ENCODE data around the gene KRCC1. TPM values are rescaled to one million over a fixed set of nuclear protein-coding genes. Genes with fewer than 3 reads are reported as not detected.

Gene KRCC1
- total and polyA plus RNA-seq, 9 of the 15 experiments (the other 6 are each of a cell fraction or from before 2014, with no cell fraction given), result 1.9 to 6.0 (median 2.2) TPM

DNA sequence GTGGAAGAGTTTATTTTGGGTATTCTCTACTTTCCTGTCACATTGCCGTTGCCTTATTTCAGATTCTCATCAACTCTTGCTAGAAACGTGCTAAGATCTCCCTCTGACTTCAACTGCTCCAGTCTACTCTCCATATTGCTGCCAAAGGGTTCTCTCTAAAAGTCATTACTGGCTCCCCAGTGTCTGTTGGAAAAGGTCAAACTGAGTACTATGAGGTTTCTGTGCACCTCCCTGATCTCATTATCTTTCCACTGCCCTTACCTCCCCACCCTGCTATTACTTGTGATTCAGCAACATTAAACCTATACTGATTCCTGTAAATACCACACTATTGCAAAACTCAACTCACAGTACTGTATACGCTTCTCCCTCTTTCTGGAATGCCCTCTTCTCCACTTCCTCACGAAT is 1.9 kb upstream of the KRCC1 start (continued):
- TF ChIP-seq, protein P1, sequence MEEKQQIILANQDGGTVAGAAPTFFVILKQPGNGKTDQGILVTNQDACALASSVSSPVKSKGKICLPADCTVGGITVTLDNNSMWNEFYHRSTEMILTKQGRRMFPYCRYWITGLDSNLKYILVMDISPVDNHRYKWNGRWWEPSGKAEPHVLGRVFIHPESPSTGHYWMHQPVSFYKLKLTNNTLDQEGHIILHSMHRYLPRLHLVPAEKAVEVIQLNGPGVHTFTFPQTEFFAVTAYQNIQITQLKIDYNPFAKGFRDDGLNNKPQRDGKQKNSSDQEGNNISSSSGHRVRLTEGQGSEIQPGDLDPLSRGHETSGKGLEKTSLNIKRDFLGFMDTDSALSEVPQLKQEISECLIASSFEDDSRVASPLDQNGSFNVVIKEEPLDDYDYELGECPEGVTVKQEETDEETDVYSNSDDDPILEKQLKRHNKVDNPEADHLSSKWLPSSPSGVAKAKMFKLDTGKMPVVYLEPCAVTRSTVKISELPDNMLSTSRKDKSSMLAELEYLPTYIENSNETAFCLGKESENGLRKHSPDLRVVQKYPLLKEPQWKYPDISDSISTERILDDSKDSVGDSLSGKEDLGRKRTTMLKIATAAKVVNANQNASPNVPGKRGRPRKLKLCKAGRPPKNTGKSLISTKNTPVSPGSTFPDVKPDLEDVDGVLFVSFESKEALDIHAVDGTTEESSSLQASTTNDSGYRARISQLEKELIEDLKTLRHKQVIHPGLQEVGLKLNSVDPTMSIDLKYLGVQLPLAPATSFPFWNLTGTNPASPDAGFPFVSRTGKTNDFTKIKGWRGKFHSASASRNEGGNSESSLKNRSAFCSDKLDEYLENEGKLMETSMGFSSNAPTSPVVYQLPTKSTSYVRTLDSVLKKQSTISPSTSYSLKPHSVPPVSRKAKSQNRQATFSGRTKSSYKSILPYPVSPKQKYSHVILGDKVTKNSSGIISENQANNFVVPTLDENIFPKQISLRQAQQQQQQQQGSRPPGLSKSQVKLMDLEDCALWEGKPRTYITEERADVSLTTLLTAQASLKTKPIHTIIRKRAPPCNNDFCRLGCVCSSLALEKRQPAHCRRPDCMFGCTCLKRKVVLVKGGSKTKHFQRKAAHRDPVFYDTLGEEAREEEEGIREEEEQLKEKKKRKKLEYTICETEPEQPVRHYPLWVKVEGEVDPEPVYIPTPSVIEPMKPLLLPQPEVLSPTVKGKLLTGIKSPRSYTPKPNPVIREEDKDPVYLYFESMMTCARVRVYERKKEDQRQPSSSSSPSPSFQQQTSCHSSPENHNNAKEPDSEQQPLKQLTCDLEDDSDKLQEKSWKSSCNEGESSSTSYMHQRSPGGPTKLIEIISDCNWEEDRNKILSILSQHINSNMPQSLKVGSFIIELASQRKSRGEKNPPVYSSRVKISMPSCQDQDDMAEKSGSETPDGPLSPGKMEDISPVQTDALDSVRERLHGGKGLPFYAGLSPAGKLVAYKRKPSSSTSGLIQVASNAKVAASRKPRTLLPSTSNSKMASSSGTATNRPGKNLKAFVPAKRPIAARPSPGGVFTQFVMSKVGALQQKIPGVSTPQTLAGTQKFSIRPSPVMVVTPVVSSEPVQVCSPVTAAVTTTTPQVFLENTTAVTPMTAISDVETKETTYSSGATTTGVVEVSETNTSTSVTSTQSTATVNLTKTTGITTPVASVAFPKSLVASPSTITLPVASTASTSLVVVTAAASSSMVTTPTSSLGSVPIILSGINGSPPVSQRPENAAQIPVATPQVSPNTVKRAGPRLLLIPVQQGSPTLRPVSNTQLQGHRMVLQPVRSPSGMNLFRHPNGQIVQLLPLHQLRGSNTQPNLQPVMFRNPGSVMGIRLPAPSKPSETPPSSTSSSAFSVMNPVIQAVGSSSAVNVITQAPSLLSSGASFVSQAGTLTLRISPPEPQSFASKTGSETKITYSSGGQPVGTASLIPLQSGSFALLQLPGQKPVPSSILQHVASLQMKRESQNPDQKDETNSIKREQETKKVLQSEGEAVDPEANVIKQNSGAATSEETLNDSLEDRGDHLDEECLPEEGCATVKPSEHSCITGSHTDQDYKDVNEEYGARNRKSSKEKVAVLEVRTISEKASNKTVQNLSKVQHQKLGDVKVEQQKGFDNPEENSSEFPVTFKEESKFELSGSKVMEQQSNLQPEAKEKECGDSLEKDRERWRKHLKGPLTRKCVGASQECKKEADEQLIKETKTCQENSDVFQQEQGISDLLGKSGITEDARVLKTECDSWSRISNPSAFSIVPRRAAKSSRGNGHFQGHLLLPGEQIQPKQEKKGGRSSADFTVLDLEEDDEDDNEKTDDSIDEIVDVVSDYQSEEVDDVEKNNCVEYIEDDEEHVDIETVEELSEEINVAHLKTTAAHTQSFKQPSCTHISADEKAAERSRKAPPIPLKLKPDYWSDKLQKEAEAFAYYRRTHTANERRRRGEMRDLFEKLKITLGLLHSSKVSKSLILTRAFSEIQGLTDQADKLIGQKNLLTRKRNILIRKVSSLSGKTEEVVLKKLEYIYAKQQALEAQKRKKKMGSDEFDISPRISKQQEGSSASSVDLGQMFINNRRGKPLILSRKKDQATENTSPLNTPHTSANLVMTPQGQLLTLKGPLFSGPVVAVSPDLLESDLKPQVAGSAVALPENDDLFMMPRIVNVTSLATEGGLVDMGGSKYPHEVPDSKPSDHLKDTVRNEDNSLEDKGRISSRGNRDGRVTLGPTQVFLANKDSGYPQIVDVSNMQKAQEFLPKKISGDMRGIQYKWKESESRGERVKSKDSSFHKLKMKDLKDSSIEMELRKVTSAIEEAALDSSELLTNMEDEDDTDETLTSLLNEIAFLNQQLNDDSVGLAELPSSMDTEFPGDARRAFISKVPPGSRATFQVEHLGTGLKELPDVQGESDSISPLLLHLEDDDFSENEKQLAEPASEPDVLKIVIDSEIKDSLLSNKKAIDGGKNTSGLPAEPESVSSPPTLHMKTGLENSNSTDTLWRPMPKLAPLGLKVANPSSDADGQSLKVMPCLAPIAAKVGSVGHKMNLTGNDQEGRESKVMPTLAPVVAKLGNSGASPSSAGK (IDR thresholded peaks at IDR 0.05), result no peak; the same call in 1 of the 2 replicates
- TF ChIP-seq TGIF2 (CRISPR knock-in tag; IDR thresholded peaks at IDR 0.05), result no peak
- TF ChIP-seq MYBL2 (IDR thresholded peaks at IDR 0.05; ENCODE audit: low read depth), result no peak
- no peak for TF ChIP-seq MYBL2 (CRISPR knock-in tag; IDR thresholded peaks at IDR 0.05; ENCODE audit: borderline replicate concordance)
- TF ChIP-seq ARID2 (IDR thresholded peaks at IDR 0.05), result no peak
- TF ChIP-seq YY1 (IDR thresholded peaks at IDR 0.05; ENCODE audit: borderline replicate concordance in 1 of 3, control insufficient read depth in 1 of 3, extremely low read depth in 1 of 3, insufficient read depth in 3 of 3, insufficient read length in 1 of 3, insufficient replicate concordance in 2 of 3, low read depth in 1 of 3, low read length in 2 of 3), result peak in 1 of 3 experiments; percentile 10
- TF ChIP-seq MTA1 (IDR thresholded peaks at IDR 0.05; ENCODE audit: borderline replicate concordance), result no peak
- no peak for TF ChIP-seq COPS2 (conservative IDR thresholded peaks at IDR 0.05)
- TF ChIP-seq SMARCE1 (IDR thresholded peaks at IDR 0.05), result peak; percentile 77
